ENCODE measurements around the gene ATAD3B.
"Not testable (repeated sequence)": the region's sequence is repeated elsewhere in the genome, so short reads cannot be mapped to it uniquely, and the experiment has no call there.

DNA sequence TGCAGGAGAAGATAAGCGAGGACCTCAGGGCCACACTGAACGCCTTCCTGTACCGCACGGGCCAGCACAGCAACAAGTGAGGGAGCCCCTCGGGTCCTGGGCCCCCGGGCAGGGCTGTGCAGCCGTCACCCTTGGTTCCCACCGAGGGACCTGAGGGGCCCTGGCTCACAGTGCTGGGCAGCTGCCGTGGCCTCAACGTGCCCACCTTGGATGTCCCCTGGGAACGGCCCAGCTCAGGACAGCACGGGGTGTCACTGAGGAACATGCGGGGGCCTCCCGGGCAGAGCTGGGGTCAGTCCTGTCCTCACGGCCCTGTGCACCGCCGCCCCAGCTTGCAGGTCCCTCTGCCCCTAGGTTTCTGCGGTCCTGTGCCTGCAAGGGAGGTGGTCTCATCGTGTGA is 12.4 kb upstream of the ATAD3B start:
- TF ChIP-seq YY1 (IDR thresholded peaks at IDR 0.05; ENCODE audit: insufficient read depth, insufficient read length); ZNF274 (IDR thresholded peaks at IDR 0.05; ENCODE audit: low read depth, low read length): not testable (repeated sequence)

Measured in NT2/D1 (cell line).